PFSK-1 (cell line): Measurements from ENCODE around the gene IPO5.

Experiments
- FOXP2 ChIP-seq: optimal IDR thresholded peaks from 2 replicates; pipeline ENCODE3; 2011; ENCODE audit warnings: borderline replicate concordance, control low read depth, inconsistent platforms; ENCODE audit not compliant: insufficient read depth; ENCODE audit errors: extremely low read length, extremely low read depth
- POLR2AphosphoS5 ChIP-seq: IDR thresholded peaks from 2 replicates; pipeline ENCODE4 v1.6.1; 2012; ENCODE audit warnings: low read depth, mild to moderate bottlenecking, control low read depth, low read length, moderate library complexity
- SIN3A ChIP-seq: IDR thresholded peaks from 2 replicates; pipeline ENCODE4 v1.6.1; 2012; ENCODE audit warnings: mild to moderate bottlenecking, low read length, moderate library complexity, borderline replicate concordance; ENCODE audit not compliant: insufficient read depth
- TAF1 ChIP-seq: IDR thresholded peaks from 2 replicates; pipeline ENCODE4 v1.6.1; 2012; ENCODE audit warnings: low read length, control low read depth, borderline replicate concordance; ENCODE audit not compliant: insufficient read depth
- TF ChIP-seq, protein P1 (sequence below), 2 experiments: IDR thresholded peaks; 2 replicates each; pipeline versions ENCODE4 v1.6.1 to v1.8.0; 2011 to 2012; ENCODE audit warnings: low read depth in 2 of 2, low read length in 2 of 2, control low read depth in 1 of 2, inconsistent platforms in 1 of 2, mild to moderate bottlenecking in 1 of 2, moderate library complexity in 1 of 2; ENCODE audit not compliant: insufficient read depth in 1 of 2

Gene IPO5

DNA sequence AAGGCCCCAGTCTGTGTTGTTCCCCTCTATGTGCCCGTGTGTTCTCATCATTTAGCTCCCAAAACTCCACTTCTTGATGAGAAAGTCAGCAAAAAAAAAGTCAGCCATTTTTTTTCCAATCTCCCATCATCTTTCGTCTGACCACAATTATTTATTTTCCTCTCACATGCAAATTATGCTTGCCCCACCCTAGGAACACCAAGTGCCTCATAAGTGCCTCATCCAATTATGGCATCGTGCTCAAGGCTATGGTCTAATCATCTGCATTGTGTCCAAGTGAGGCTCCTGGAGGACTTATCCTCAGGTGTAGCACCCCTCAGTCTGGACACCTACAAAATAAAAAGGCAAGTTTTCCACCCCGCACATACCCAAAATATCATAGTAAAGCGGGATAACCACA is 20.8 kb upstream of the IPO5 start:
- no peak for TF ChIP-seq TAF1
- TF ChIP-seq POLR2AphosphoS5, result no peak
- TF ChIP-seq, protein P1, sequence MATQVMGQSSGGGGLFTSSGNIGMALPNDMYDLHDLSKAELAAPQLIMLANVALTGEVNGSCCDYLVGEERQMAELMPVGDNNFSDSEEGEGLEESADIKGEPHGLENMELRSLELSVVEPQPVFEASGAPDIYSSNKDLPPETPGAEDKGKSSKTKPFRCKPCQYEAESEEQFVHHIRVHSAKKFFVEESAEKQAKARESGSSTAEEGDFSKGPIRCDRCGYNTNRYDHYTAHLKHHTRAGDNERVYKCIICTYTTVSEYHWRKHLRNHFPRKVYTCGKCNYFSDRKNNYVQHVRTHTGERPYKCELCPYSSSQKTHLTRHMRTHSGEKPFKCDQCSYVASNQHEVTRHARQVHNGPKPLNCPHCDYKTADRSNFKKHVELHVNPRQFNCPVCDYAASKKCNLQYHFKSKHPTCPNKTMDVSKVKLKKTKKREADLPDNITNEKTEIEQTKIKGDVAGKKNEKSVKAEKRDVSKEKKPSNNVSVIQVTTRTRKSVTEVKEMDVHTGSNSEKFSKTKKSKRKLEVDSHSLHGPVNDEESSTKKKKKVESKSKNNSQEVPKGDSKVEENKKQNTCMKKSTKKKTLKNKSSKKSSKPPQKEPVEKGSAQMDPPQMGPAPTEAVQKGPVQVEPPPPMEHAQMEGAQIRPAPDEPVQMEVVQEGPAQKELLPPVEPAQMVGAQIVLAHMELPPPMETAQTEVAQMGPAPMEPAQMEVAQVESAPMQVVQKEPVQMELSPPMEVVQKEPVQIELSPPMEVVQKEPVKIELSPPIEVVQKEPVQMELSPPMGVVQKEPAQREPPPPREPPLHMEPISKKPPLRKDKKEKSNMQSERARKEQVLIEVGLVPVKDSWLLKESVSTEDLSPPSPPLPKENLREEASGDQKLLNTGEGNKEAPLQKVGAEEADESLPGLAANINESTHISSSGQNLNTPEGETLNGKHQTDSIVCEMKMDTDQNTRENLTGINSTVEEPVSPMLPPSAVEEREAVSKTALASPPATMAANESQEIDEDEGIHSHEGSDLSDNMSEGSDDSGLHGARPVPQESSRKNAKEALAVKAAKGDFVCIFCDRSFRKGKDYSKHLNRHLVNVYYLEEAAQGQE (IDR thresholded peaks at IDR 0.05; ENCODE audit: insufficient read depth in 1 of 2, low read depth in 2 of 2, low read length in 2 of 2), result no peak
- TF ChIP-seq SIN3A, result no peak
- TF ChIP-seq FOXP2, result no peak

- TF ChIP-seq POLR2AphosphoS5 (no peak), TAF1 (no peak), FOXP2 (no peak), SIN3A (no peak)
- TF ChIP-seq, protein P1 (IDR thresholded peaks at IDR 0.05; ENCODE audit: insufficient read depth in 1 of 2, low read depth in 2 of 2, low read length in 2 of 2), result no peak
Measured at GRCh38 chr13:97933776-97934175, 19.7 kb upstream of the IPO5 start.

DNA sequence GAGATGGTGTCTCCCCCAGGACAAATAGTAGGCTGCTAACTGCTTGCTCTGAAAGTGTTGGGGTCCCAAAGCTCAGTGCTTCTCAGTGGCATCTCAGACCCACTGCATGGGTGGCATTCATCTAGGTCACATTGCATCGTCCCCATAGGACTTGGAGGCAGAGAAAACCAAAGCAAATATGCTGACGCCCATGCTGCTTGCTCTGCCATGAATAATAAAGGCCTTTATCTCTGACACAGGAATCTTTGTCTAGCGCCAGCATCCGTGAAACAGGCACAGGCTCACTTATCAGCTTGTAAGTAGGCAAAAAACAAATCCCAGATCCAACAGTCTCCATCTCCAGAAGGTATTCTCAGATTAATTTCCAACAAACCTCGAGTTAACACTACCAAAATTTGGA is 18.9 kb upstream of the IPO5 start:
- TF ChIP-seq FOXP2, result no peak
- TF ChIP-seq SIN3A, result no peak
- TF ChIP-seq, protein P1 (IDR thresholded peaks at IDR 0.05; ENCODE audit: insufficient read depth in 1 of 2, low read depth in 2 of 2, low read length in 2 of 2), result no peak
- TF ChIP-seq TAF1, result no peak
- no peak for TF ChIP-seq POLR2AphosphoS5

GRCh38 chr13:97935071-97935470 is 18.4 kb upstream of the IPO5 start:
- TF ChIP-seq POLR2AphosphoS5 (no peak), TAF1 (no peak), SIN3A (no peak), FOXP2 (no peak)
- TF ChIP-seq, protein P1 (IDR thresholded peaks at IDR 0.05; ENCODE audit: insufficient read depth in 1 of 2, low read depth in 2 of 2, low read length in 2 of 2), result no peak

GRCh38 chr13:97936036-97936435 is 17.4 kb upstream of the IPO5 start:
- TF ChIP-seq FOXP2 (no peak), TAF1 (no peak), POLR2AphosphoS5 (no peak), SIN3A (no peak)
- TF ChIP-seq, protein P1 (IDR thresholded peaks at IDR 0.05; ENCODE audit: insufficient read depth in 1 of 2, low read depth in 2 of 2, low read length in 2 of 2), result no peak
